DND-41 (cell line): ENCODE data around the gene FAM210B.

ENCODE experiments used
- ATAC-seq: fragments of 200-7000 bp; cut with Tn5 transposase; 3 replicates; pipeline ENCODE4 v1.9.1; 2021; ENCODE audit warnings: low read depth; ENCODE audit not compliant: insufficient read depth
- DNase-seq: peaks from one replicate; pipeline ENCODE4 v3.0.0-alpha.2; 2020
- H2AFZ ChIP-seq: 2 replicates; pipeline ENCODE4 v1.6.0; 2012; ENCODE audit warnings: low read depth, low read length
- H3K27ac ChIP-seq: 2 replicates; pipeline ENCODE4 v1.5.1; 2012; ENCODE audit warnings: low read length, inconsistent platforms
- H3K27me3 ChIP-seq: fragments of 200-600 bp; sonication (generic); 2 replicates; pipeline ENCODE4 v1.6.0; 2012; ENCODE audit warnings: low read length, mild to moderate bottlenecking, inconsistent platforms; ENCODE audit not compliant: insufficient read depth, poor library complexity
- H3K36me3 ChIP-seq: 2 replicates; pipeline ENCODE4 v1.5.1; 2012; ENCODE audit warnings: low read length, inconsistent platforms; ENCODE audit not compliant: insufficient read depth
- H3K4me1 ChIP-seq: 2 replicates; pipeline ENCODE4 v1.5.1; 2012; ENCODE audit warnings: mild to moderate bottlenecking, low read length; ENCODE audit not compliant: insufficient read depth
- H3K4me2 ChIP-seq: 2 replicates; pipeline ENCODE4 v1.6.0; 2012; ENCODE audit warnings: mild to moderate bottlenecking, moderate library complexity, low read length, inconsistent platforms; ENCODE audit not compliant: insufficient read depth
- H3K4me3 ChIP-seq, 2 experiments: fragments of 200-600 bp in 1 of 2; shearing (Covaris generic) in 1 of 2; 2 replicates each; pipeline ENCODE4 v1.5.1; 2012 to 2016; ENCODE audit warnings: inconsistent platforms in 2 of 2, low read length in 2 of 2, mild to moderate bottlenecking in 2 of 2, low read depth in 1 of 2, moderate library complexity in 1 of 2
- H3K79me2 ChIP-seq: 2 replicates; pipeline ENCODE4 v1.6.0; 2012; ENCODE audit warnings: low read length, inconsistent platforms; ENCODE audit not compliant: insufficient read depth
- H3K9ac ChIP-seq: 2 replicates; pipeline ENCODE4 v1.6.0; 2012; ENCODE audit warnings: low read depth, mild to moderate bottlenecking, inconsistent platforms, low read length, moderate library complexity
- H3K9me3 ChIP-seq: 2 replicates; pipeline ENCODE4 v1.5.1; 2012; ENCODE audit warnings: low read length, moderate library complexity, mild to moderate bottlenecking, inconsistent platforms; ENCODE audit not compliant: insufficient read depth, severe bottlenecking
- H4K20me1 ChIP-seq: 2 replicates; pipeline ENCODE4 v1.6.0; 2012; ENCODE audit warnings: low read length; ENCODE audit not compliant: insufficient read depth
- CTCF ChIP-seq: IDR thresholded peaks from 2 replicates; pipeline ENCODE4 v1.5.1; 2012; ENCODE audit warnings: borderline replicate concordance, low read length, moderate library complexity, mild to moderate bottlenecking; ENCODE audit not compliant: poor library complexity, severe bottlenecking; ENCODE audit errors: extremely low read depth
- EZH2 ChIP-seq: IDR thresholded peaks from 3 replicates; pipeline ENCODE4 v1.6.1; 2012; ENCODE audit warnings: borderline replicate concordance, low read depth, mild to moderate bottlenecking, moderate library complexity, low read length, inconsistent platforms; ENCODE audit not compliant: severe bottlenecking

FAM210B gene

GRCh38 chr20:56392132-56392880, 33.5 kb downstream of the FAM210B start, which contains the start of the genes AURKA and CSTF1:
TSS of gene AURKA (minus strand) at chr20:56392215. CDS start at chr20:56388197, 4,018 bp downstream.
TSS of gene CSTF1 (plus strand) at chr20:56392645. CDS start at chr20:56395553, 2,908 bp downstream.
- peak within 1 kb of the TSS; percentile 91 for H2AFZ ChIP-seq
- peak within 1 kb of the TSS; percentile 77 for H3K4me2 ChIP-seq
- peaks cover 61% of the 10 kb centered on the region for H3K36me3 ChIP-seq
- H3K27ac ChIP-seq: peak within 1 kb of the TSS; percentile 97
- H4K20me1 ChIP-seq: peaks cover 15% of the 10 kb centered on the region
- peak within 1 kb of the TSS; percentile 84 for H3K9ac ChIP-seq
- H3K4me1 ChIP-seq: peaks cover 62% of the 10 kb centered on the region
- TF ChIP-seq EZH2: no peak
- no peak for TF ChIP-seq CTCF
- peak within 1 kb of the TSS; percentile 68 to 81 for H3K4me3 ChIP-seq
- H3K79me2 ChIP-seq: peaks cover 87% of the 10 kb centered on the region
- H3K27me3 ChIP-seq: no peaks in the 10 kb centered on the region
- ATAC-seq: peak; percentile 89
- DNase-seq: peak; percentile 100
- no peaks in the 10 kb centered on the region for H3K9me3 ChIP-seq

- peak overlapping the region; percentile 69 for H3K4me2 ChIP-seq
- no peaks in the 10 kb centered on the region for H3K27me3 ChIP-seq
- peaks cover 86% of the 10 kb centered on the region for H3K79me2 ChIP-seq
- 0 out of 3 replicates have a peak, but pooled peaks have one; percentile 13 for ATAC-seq
- H3K27ac ChIP-seq: peak overlapping the region; percentile 97
- H3K4me1 ChIP-seq: peaks cover 60% of the 10 kb centered on the region
- peak overlapping the region; percentile 84 for H3K9ac ChIP-seq
- H3K9me3 ChIP-seq: no peaks in the 10 kb centered on the region
- peak overlapping the region; percentile 91 for H2AFZ ChIP-seq
- TF ChIP-seq EZH2 (no peak), CTCF (no peak)
- peak overlapping the region; percentile 68 to 81 for H3K4me3 ChIP-seq
- H3K36me3 ChIP-seq: peaks cover 61% of the 10 kb centered on the region
- DNase-seq: peak; percentile 13
- H4K20me1 ChIP-seq: peaks cover 18% of the 10 kb centered on the region
Observed at GRCh38 chr20:56392881-56393482, 34.2 kb downstream of the FAM210B start.

- ATAC-seq: no peak
- Histone ChIP-seq H3K9me3 (no peaks in the 10 kb centered on the region), H3K27ac (peak overlapping the region; percentile 97), H3K36me3 (peaks cover 62% of the 10 kb centered on the region), H2AFZ (no peak overlapping the region), H4K20me1 (peaks cover 18% of the 10 kb centered on the region), H3K27me3 (no peaks in the 10 kb centered on the region), H3K9ac (peak overlapping the region; percentile 84), H3K79me2 (peaks cover 81% of the 10 kb centered on the region), H3K4me1 (peaks cover 55% of the 10 kb centered on the region), H3K4me3 (peak overlapping the region; percentile 68 to 81; a peak in 3 of 4 replicates), H3K4me2 (peak overlapping the region; percentile 69)
- no peak for DNase-seq
- TF ChIP-seq CTCF (no peak), EZH2 (no peak)
Observed at GRCh38 chr20:56393653-56394052, 34.9 kb downstream of the FAM210B start.
